Stimulated activated CD8-positive, alpha-beta memory T cell treated with anti-CD3 and anti-CD28 coated beads, Interleukin-4, amount 100 ng/mL, for 24 hours (primary cell): Measurements from ENCODE around the gene SOS2.

Experiments used
- DNase-seq: peaks from one replicate; pipeline ENCODE4 v3.0.0-alpha.2; 2020; ENCODE audit warnings: low read depth

Gene SOS2

GRCh38 chr14:50116181-50116956 is 115.0 kb downstream of the SOS2 start, which contains the start of gene VCPKMT:
VCPKMT (minus strand) TSS chr14:50116572; CDS start chr14:50116552, 20 bp downstream.
- DNase-seq = peak; percentile 96

- no peak for DNase-seq
Measured at GRCh38 chr14:50113381-50114035, 117.9 kb downstream of the SOS2 start.

GRCh38 chr14:50110323-50111037 is 120.9 kb downstream of the SOS2 start:
- no peak for DNase-seq

- DNase-seq = no peak
Measured at GRCh38 chr14:50109342-50109741, 122.0 kb downstream of the SOS2 start.

GRCh38 chr14:50107850-50108249 is 123.5 kb downstream of the SOS2 start:
- no peak for DNase-seq

- no peak for DNase-seq
Measured at GRCh38 chr14:50106178-50106577, 125.2 kb downstream of the SOS2 start.

GRCh38 chr14:50103558-50103957 is 127.8 kb downstream of the SOS2 start:
- no peak for DNase-seq

- no peak for DNase-seq
Measured at GRCh38 chr14:50101417-50101816, 130.0 kb downstream of the SOS2 start.

- DNase-seq = no peak
Measured at GRCh38 chr14:50100805-50101204, 130.6 kb downstream of the SOS2 start.

GRCh38 chr14:50099335-50099734 is 132.0 kb downstream of the SOS2 start:
- DNase-seq = no peak

GRCh38 chr14:50095895-50096294 is 135.5 kb downstream of the SOS2 start:
- no peak for DNase-seq

- DNase-seq = no peak
Measured at GRCh38 chr14:50094056-50094755, 137.2 kb downstream of the SOS2 start.

- no peak for DNase-seq
Measured at GRCh38 chr14:50093496-50093895, 137.9 kb downstream of the SOS2 start.

- no peak for DNase-seq
Measured at GRCh38 chr14:50092006-50092555, 139.3 kb downstream of the SOS2 start.

- DNase-seq = no peak
Measured at GRCh38 chr14:50091240-50091913, 140.0 kb downstream of the SOS2 start.

GRCh38 chr14:50089208-50089607 is 142.2 kb downstream of the SOS2 start:
- DNase-seq = no peak

- no peak for DNase-seq
Measured at GRCh38 chr14:50088731-50089130, 142.6 kb downstream of the SOS2 start.

- no peak for DNase-seq
Measured at GRCh38 chr14:50088117-50088515, 143.3 kb downstream of the SOS2 start.

GRCh38 chr14:50087341-50088116 is 143.8 kb downstream of the SOS2 start:
- no peak for DNase-seq

GRCh38 chr14:50086321-50086711 is 145.1 kb downstream of the SOS2 start:
- no peak for DNase-seq
